Neural progenitor cell (in vitro differentiated cells): ENCODE data around the gene UQCC3.

Experiments used
- CTCF ChIP-seq: fragments of 200-600 bp; sonication (generic); IDR thresholded peaks from 2 replicates; pipeline ENCODE4 v1.5.1; 2017; ENCODE audit warnings: antibody characterized with exemption, mild to moderate bottlenecking
- EZH2 ChIP-seq: fragments of 200-600 bp; sonication (generic); IDR thresholded peaks from 2 replicates; pipeline ENCODE4 v1.6.1; 2017; ENCODE audit warnings: antibody characterized with exemption, mild to moderate bottlenecking, moderate library complexity
- EZH2phosphoT487 ChIP-seq: fragments of 200-600 bp; sonication (generic); IDR thresholded peaks from 2 replicates; pipeline ENCODE4 v1.6.1; 2017; ENCODE audit warnings: antibody characterized with exemption

GRCh38 chr11:62682518-62682917 lies 11.0 kb downstream of the UQCC3 start:
- TF ChIP-seq CTCF (no peak), EZH2 (no peak), EZH2phosphoT487 (no peak)
